HG02840 (cell line): ENCODE measurements around the gene ITGA6.
"Not testable (repeated sequence)": the region's sequence is repeated elsewhere in the genome, so short reads cannot be mapped to it uniquely, and the experiment has no call there.

Source experiments
- ATAC-seq: cut with Tn5 transposase; IDR thresholded peaks from one replicate; pipeline ENCODE4 v1.9.1; 2021; ENCODE audit warnings: mild to moderate bottlenecking, moderate library complexity, moderate number of reproducible peaks; ENCODE audit not compliant: unreplicated experiment, low FRiP score

Gene ITGA6

GRCh38 chr2:172512810-172513523, 85.6 kb downstream of the ITGA6 start:
- no peak for ATAC-seq

- no peak for ATAC-seq
Observed at GRCh38 chr2:172513524-172513900, 86.1 kb downstream of the ITGA6 start.

GRCh38 chr2:172513935-172514586, 86.7 kb downstream of the ITGA6 start:
- ATAC-seq: no peak

- ATAC-seq: no peak
Observed at GRCh38 chr2:172516299-172516698, 88.9 kb downstream of the ITGA6 start.

- ATAC-seq: no peak
Observed at GRCh38 chr2:172518995-172519394, 91.6 kb downstream of the ITGA6 start.

GRCh38 chr2:172525601-172526000, 98.2 kb downstream of the ITGA6 start:
- no peak for ATAC-seq

- no peak for ATAC-seq
Observed at GRCh38 chr2:172531309-172531708, 103.9 kb downstream of the ITGA6 start.

- not testable (repeated sequence) for ATAC-seq
Observed at GRCh38 chr2:172532461-172532860, 105.1 kb downstream of the ITGA6 start.

- no peak for ATAC-seq
Observed at GRCh38 chr2:172533687-172534086, 106.3 kb downstream of the ITGA6 start.

GRCh38 chr2:172535119-172535518, 107.7 kb downstream of the ITGA6 start:
- ATAC-seq: no peak

- not testable (repeated sequence) for ATAC-seq
Observed at GRCh38 chr2:172537851-172538250, 110.5 kb downstream of the ITGA6 start.

GRCh38 chr2:172539767-172540166, 112.4 kb downstream of the ITGA6 start:
- ATAC-seq: no peak

- ATAC-seq: no peak
Observed at GRCh38 chr2:172540421-172540820, 113.0 kb downstream of the ITGA6 start.

- no peak for ATAC-seq
Observed at GRCh38 chr2:172545408-172546075, 118.2 kb downstream of the ITGA6 start.

GRCh38 chr2:172549131-172549530, 121.7 kb downstream of the ITGA6 start:
- no peak for ATAC-seq

GRCh38 chr2:172549802-172550201, 122.4 kb downstream of the ITGA6 start:
- ATAC-seq: not testable (repeated sequence)

GRCh38 chr2:172550419-172550818, 123.0 kb downstream of the ITGA6 start:
- no peak for ATAC-seq

GRCh38 chr2:172551271-172551670, 123.9 kb downstream of the ITGA6 start:
- no peak for ATAC-seq

GRCh38 chr2:172552547-172553291, 125.3 kb downstream of the ITGA6 start:
- ATAC-seq: no peak

- no peak for ATAC-seq
Observed at GRCh38 chr2:172554352-172555271, 127.2 kb downstream of the ITGA6 start.
